K562 (cell line): ENCODE measurements around the gene CLEC3A. TPM values are rescaled to one million over a fixed set of nuclear protein-coding genes. Genes with fewer than 3 reads are reported as not detected.

Experiments used
- ASH1L ChIP-seq: fragments of 450-650 bp; IDR thresholded peaks from 2 replicates; pipeline ENCODE4 v1.6.1; 2018; ENCODE audit warnings: borderline replicate concordance, mild to moderate bottlenecking, low read depth; ENCODE audit not compliant: partially characterized antibody
- GABPB1 ChIP-seq: sonication (generic); formaldehyde crosslinking; IDR thresholded peaks from 2 replicates; pipeline ENCODE4 v1.8.0; 2022; ENCODE audit warnings: mild to moderate bottlenecking, missing genetic modification reagents
- GATAD2A ChIP-seq: fragments of 450-650 bp; IDR thresholded peaks from 2 replicates; pipeline ENCODE4 v1.6.1; 2017
- NCOA4 ChIP-seq: fragments of 450-650 bp; IDR thresholded peaks from 2 replicates; pipeline ENCODE4 v1.6.1; 2018; ENCODE audit warnings: mild to moderate bottlenecking; ENCODE audit not compliant: partially characterized antibody
- RAD21 ChIP-seq, 2 experiments: fragments of 250-450 bp in 1 of 2; fragments of 450-650 bp in 1 of 2; sonication (Bioruptor Pico) in 1 of 2; formaldehyde crosslinking in 1 of 2; IDR thresholded peaks in 1 of 2; conservative IDR thresholded peaks in 1 of 2; 2 replicates each; pipeline versions ENCODE4 v1.4.0 to v1.8.0; 2020 to 2022; ENCODE audit warnings: mild to moderate bottlenecking in 2 of 2, moderate library complexity in 1 of 2
- RREB1 ChIP-seq: fragments of 250-450 bp; sonication (Bioruptor Pico); IDR thresholded peaks from 2 replicates; pipeline ENCODE4 v1.4.0; 2020
- SREBF2 ChIP-seq: sonication (generic); formaldehyde crosslinking; IDR thresholded peaks from 2 replicates; pipeline ENCODE4 v1.4.0; 2020; ENCODE audit warnings: mild to moderate bottlenecking, missing genetic modification reagents
- ZBTB11 ChIP-seq, 3 experiments: fragments of 200-800 bp in 1 of 3; fragments of 250-450 bp in 1 of 3; fragments of 450-650 bp in 1 of 3; sonication (Bioruptor Pico) in 1 of 3; sonication (Bioruptor generic) in 1 of 3; formaldehyde crosslinking in 1 of 3; IDR thresholded peaks; 2 replicates each; pipeline versions ENCODE4 v1.6.1 to v1.8.0; 2016 to 2022; ENCODE audit warnings: mild to moderate bottlenecking in 2 of 3, missing genetic modification characterization in 2 of 3, missing compliant biosample characterization in 1 of 3, moderate library complexity in 1 of 3
- ZBTB43 ChIP-seq: sonication (generic); formaldehyde crosslinking; IDR thresholded peaks from 2 replicates; pipeline ENCODE4 v1.8.0; 2023; ENCODE audit warnings: mild to moderate bottlenecking, missing genetic modification reagents
- polyA plus RNA-seq, 8 experiments: library from polyadenylated mRNA; depleted of rRNA in 4 of 8; stranded (reverse) in 5 of 8; unstranded in 3 of 8; fragments of >200 nt; fragmentation: Nextera tagmentation in 2 of 8; fragmentation: Illumina TruSeq in 1 of 8; extraction: Ambion mirVana in 2 of 8; extraction: Trizol in 1 of 8; gene quantifications; 2 replicates each; pipeline versions ENCODE4 v1.2.1 to v1.2.3, GENCODE V29; 2011 to 2014; ENCODE audit warnings: inconsistent platforms in 1 of 8, missing spikeins in 1 of 8
- total RNA-seq, 7 experiments: library from RNA; depleted of rRNA in 6 of 7; stranded (reverse); fragments of >200 nt in 6 of 7; fragmentation: Illumina TruSeq in 2 of 7; extraction: Trizol in 2 of 7; gene quantifications; 2 replicates each; pipeline versions ENCODE4 v1.2.1 to v1.2.3, GENCODE V29; 2011 to 2021; ENCODE audit warnings: low replicate concordance in 1 of 7

CLEC3A gene
- total and polyA plus RNA-seq, 9 of the 15 experiments (the other 6 are each of a cell fraction or from before 2014, with no cell fraction given): not detected

- no peak for TF ChIP-seq RREB1
- TF ChIP-seq ZBTB11 (CRISPR knock-in tag; IDR thresholded peaks at IDR 0.05): no peak; a peak in 1 of 6 replicates
- no peak for TF ChIP-seq NCOA4
- TF ChIP-seq SREBF2 (CRISPR knock-in tag): no peak
- TF ChIP-seq RAD21 (CRISPR knock-in tag; conservative IDR thresholded peaks at IDR 0.05 in 1 of 2, IDR thresholded peaks at IDR 0.05 in 1 of 2): 0 out of 4 replicates have a peak, but pooled peaks of 1 of the 2 experiments have one; percentile 11
- no peak for TF ChIP-seq ZBTB43 (CRISPR knock-in tag)
- no peak for TF ChIP-seq ASH1L
- no peak for TF ChIP-seq GATAD2A
- 0 out of 2 replicates have a peak, but pooled peaks have one; percentile 22 for TF ChIP-seq GABPB1 (CRISPR knock-in tag)
- TF ChIP-seq, all 486 proteins: peak for 27
These were observed 23.7 kb downstream of the CLEC3A start (continued) for GRCh38 chr16:78045865-78046581.
